ENCODE data around the gene STAT3. TPM values are rescaled to one million over a fixed set of nuclear protein-coding genes. Genes with fewer than 3 reads are reported as not detected.

The STAT3 gene
- total and polyA plus RNA-seq, 9 of the 15 experiments (the other 6 are each of a cell fraction or from before 2014, with no cell fraction given), result 90.0 to 179 (median 114) TPM

DNA sequence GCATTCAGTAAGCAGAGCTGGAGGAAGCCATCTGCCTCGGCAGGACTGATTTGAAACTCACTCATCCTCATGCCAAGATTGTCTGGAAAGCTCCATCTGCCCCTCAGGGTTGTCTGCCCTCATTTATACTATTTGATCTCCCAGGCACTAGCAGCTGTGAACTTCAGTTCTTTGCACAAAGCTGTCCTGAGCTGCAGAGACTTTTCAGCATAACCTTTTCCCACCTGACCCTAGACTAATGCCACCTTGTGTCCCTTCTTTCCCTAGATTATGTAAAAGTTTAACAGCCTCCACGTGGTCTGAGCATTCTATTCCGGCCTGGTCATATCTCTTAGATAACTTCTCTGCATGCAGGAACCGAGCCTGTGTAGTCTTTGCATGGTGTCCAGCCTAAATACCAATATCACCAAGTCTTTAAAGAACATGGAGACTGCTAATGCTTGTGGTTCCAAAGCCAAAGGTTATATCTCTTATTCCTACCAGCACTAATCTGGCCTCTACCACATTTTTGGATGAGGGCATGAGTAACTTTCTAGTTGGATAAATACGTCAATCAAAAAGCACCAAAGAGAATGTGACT, 70.9 kb downstream of the STAT3 start (continued):
- TF ChIP-seq E4F1 (CRISPR knock-in tag; IDR thresholded peaks at IDR 0.05; ENCODE audit: borderline replicate concordance) (no peak), SP1 (CRISPR knock-in tag; IDR thresholded peaks at IDR 0.05) (no peak; the same call in 1 of the 2 replicates), ZNF239 (CRISPR knock-in tag; IDR thresholded peaks at IDR 0.05) (peak; percentile 49; the same call in 1 of the 2 replicates), TEAD4 (IDR thresholded peaks at IDR 0.05; ENCODE audit: low read length) (peak; percentile 39; the same call in 1 of the 2 replicates), TEAD4 (CRISPR knock-in tag; IDR thresholded peaks at IDR 0.05; ENCODE audit: borderline replicate concordance) (no peak), RBFOX2 (IDR thresholded peaks at IDR 0.05; ENCODE audit: low read depth, low read length) (peak; percentile 68), PURB (CRISPR knock-in tag; IDR thresholded peaks at IDR 0.05; ENCODE audit: low read depth) (no peak), TAF9B (IDR thresholded peaks at IDR 0.05; ENCODE audit: partially characterized antibody) (peak; percentile 59), BRD9 (IDR thresholded peaks at IDR 0.05; ENCODE audit: low read depth, partially characterized antibody) (no peak), ZNF717 (CRISPR knock-in tag; IDR thresholded peaks at IDR 0.05) (0 out of 2 replicates have a peak, but pooled peaks have one; percentile 47), NR2C1 (IDR thresholded peaks at IDR 0.05) (peak; percentile 65), NR2C1 (tag; IDR thresholded peaks at IDR 0.05) (peak; percentile 42; the same call in 1 of the 2 replicates), TBL1XR1 (IDR thresholded peaks at IDR 0.05; ENCODE audit: low read length in 2 of 2) (no peak), DNMT1 (IDR thresholded peaks at IDR 0.05) (no peak), ARID3B (CRISPR knock-in tag; IDR thresholded peaks at IDR 0.05; ENCODE audit: borderline replicate concordance) (no peak)
- TF ChIP-seq, protein P1, sequence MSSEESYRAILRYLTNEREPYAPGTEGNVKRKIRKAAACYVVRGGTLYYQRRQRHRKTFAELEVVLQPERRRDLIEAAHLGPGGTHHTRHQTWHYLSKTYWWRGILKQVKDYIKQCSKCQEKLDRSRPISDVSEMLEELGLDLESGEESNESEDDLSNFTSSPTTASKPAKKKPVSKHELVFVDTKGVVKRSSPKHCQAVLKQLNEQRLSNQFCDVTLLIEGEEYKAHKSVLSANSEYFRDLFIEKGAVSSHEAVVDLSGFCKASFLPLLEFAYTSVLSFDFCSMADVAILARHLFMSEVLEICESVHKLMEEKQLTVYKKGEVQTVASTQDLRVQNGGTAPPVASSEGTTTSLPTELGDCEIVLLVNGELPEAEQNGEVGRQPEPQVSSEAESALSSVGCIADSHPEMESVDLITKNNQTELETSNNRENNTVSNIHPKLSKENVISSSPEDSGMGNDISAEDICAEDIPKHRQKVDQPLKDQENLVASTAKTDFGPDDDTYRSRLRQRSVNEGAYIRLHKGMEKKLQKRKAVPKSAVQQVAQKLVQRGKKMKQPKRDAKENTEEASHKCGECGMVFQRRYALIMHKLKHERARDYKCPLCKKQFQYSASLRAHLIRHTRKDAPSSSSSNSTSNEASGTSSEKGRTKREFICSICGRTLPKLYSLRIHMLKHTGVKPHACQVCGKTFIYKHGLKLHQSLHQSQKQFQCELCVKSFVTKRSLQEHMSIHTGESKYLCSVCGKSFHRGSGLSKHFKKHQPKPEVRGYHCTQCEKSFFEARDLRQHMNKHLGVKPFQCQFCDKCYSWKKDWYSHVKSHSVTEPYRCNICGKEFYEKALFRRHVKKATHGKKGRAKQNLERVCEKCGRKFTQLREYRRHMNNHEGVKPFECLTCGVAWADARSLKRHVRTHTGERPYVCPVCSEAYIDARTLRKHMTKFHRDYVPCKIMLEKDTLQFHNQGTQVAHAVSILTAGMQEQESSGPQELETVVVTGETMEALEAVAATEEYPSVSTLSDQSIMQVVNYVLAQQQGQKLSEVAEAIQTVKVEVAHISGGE (CRISPR knock-in tag; IDR thresholded peaks at IDR 0.05), result 0 out of 6 replicates have a peak, but pooled peaks of 1 of the 3 experiments have one; percentile 27
- TF ChIP-seq, protein P2, sequence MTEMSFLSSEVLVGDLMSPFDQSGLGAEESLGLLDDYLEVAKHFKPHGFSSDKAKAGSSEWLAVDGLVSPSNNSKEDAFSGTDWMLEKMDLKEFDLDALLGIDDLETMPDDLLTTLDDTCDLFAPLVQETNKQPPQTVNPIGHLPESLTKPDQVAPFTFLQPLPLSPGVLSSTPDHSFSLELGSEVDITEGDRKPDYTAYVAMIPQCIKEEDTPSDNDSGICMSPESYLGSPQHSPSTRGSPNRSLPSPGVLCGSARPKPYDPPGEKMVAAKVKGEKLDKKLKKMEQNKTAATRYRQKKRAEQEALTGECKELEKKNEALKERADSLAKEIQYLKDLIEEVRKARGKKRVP (CRISPR knock-in tag; IDR thresholded peaks at IDR 0.05), result no peak
- TF ChIP-seq, protein P3, sequence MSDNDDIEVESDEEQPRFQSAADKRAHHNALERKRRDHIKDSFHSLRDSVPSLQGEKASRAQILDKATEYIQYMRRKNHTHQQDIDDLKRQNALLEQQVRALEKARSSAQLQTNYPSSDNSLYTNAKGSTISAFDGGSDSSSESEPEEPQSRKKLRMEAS (CRISPR knock-in tag; IDR thresholded peaks at IDR 0.05), result no peak
